ENCODE results near the gene C11orf68.
A peak's percentile ranks its signal among the peaks of the same experiment; 100 is the strongest.

The C11orf68 gene

GRCh38 chr11:65899356-65900124, 19.3 kb downstream of the C11orf68 start (continued):
- TF ChIP-seq PATZ1 (tag by site-specific recombination; IDR thresholded peaks at IDR 0.05) (peak; percentile 44; the same call in 1 of the 2 replicates), ZNF423 (tag by site-specific recombination; IDR thresholded peaks at IDR 0.05) (no peak), SCRT1 (tag by site-specific recombination; IDR thresholded peaks at IDR 0.05; ENCODE audit: borderline replicate concordance) (no peak), GLIS1 (tag by site-specific recombination; IDR thresholded peaks at IDR 0.05) (peak; percentile 52), ZSCAN30 (tag by site-specific recombination; IDR thresholded peaks at IDR 0.05) (no peak), KLF1 (tag by site-specific recombination; IDR thresholded peaks at IDR 0.05) (peak; percentile 53; the same call in 1 of the 2 replicates), ZNF843 (tag by site-specific recombination; IDR thresholded peaks at IDR 0.05) (peak; percentile 40; the same call in 1 of the 2 replicates), WT1 (tag by site-specific recombination; IDR thresholded peaks at IDR 0.05) (peak; percentile 62), ZNF610 (tag by site-specific recombination; IDR thresholded peaks at IDR 0.05; ENCODE audit: borderline replicate concordance) (no peak), ZNF211 (tag by site-specific recombination; IDR thresholded peaks at IDR 0.05; ENCODE audit: low read depth) (no peak), ZNF629 (tag by site-specific recombination; IDR thresholded peaks at IDR 0.05) (no peak), ZNF791 (tag by site-specific recombination; IDR thresholded peaks at IDR 0.05) (no peak), ZBTB8A (tag by site-specific recombination; IDR thresholded peaks at IDR 0.05) (peak; percentile 99), CTCF (tag by site-specific recombination; IDR thresholded peaks at IDR 0.05) (0 out of 2 replicates have a peak, but pooled peaks have one; percentile 45), TCF7L2 (IDR thresholded peaks at IDR 0.05; ENCODE audit: borderline replicate concordance, low read depth, low read length) (no peak), ZFP41 (tag by site-specific recombination; IDR thresholded peaks at IDR 0.05; ENCODE audit: borderline replicate concordance) (no peak), ZNF23 (tag by site-specific recombination; IDR thresholded peaks at IDR 0.05; ENCODE audit: borderline replicate concordance) (no peak), KLF8 (tag by site-specific recombination; IDR thresholded peaks at IDR 0.05) (peak; percentile 27; the same call in 1 of the 2 replicates), ZNF174 (tag by site-specific recombination; IDR thresholded peaks at IDR 0.05) (no peak), HIC1 (tag by site-specific recombination; IDR thresholded peaks at IDR 0.05) (peak; percentile 95), ZNF169 (tag by site-specific recombination; IDR thresholded peaks at IDR 0.05) (no peak), ZBTB48 (tag by site-specific recombination; IDR thresholded peaks at IDR 0.05) (no peak; the same call in none of the 2 replicates)
- TF ChIP-seq, protein P1, sequence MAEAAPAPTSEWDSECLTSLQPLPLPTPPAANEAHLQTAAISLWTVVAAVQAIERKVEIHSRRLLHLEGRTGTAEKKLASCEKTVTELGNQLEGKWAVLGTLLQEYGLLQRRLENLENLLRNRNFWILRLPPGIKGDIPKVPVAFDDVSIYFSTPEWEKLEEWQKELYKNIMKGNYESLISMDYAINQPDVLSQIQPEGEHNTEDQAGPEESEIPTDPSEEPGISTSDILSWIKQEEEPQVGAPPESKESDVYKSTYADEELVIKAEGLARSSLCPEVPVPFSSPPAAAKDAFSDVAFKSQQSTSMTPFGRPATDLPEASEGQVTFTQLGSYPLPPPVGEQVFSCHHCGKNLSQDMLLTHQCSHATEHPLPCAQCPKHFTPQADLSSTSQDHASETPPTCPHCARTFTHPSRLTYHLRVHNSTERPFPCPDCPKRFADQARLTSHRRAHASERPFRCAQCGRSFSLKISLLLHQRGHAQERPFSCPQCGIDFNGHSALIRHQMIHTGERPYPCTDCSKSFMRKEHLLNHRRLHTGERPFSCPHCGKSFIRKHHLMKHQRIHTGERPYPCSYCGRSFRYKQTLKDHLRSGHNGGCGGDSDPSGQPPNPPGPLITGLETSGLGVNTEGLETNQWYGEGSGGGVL (tag by site-specific recombination; IDR thresholded peaks at IDR 0.05): peak; percentile 67; the same call in 1 of the 2 replicates
- TF ChIP-seq, protein P2, sequence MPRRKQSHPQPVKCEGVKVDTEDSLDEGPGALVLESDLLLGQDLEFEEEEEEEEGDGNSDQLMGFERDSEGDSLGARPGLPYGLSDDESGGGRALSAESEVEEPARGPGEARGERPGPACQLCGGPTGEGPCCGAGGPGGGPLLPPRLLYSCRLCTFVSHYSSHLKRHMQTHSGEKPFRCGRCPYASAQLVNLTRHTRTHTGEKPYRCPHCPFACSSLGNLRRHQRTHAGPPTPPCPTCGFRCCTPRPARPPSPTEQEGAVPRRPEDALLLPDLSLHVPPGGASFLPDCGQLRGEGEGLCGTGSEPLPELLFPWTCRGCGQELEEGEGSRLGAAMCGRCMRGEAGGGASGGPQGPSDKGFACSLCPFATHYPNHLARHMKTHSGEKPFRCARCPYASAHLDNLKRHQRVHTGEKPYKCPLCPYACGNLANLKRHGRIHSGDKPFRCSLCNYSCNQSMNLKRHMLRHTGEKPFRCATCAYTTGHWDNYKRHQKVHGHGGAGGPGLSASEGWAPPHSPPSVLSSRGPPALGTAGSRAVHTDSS (tag by site-specific recombination; IDR thresholded peaks at IDR 0.05): no peak

Data from HEK293 (cell line).